Sigmoid colon (tissue), 4 donors: ENCODE data around the gene NHLRC4.

Experiments
- EP300 ChIP-seq, 4 donors: sonication (generic); formaldehyde crosslinking; IDR thresholded peaks; one replicate each; pipeline ENCODE4 v1.6.1; 2017; ENCODE audit warnings: antibody characterized with exemption in 4 of 4
- POLR2A ChIP-seq, 2 donors: fragments of 450-650 bp; IDR thresholded peaks; one replicate each; pipeline ENCODE4 v1.6.1; 2016; ENCODE audit warnings: antibody characterized with exemption in 2 of 2, mild to moderate bottlenecking in 2 of 2, moderate library complexity in 2 of 2
- POLR2AphosphoS5 ChIP-seq, 4 donors: sonication (generic); formaldehyde crosslinking; IDR thresholded peaks; one replicate each; pipeline ENCODE4 v1.6.1; 2017; ENCODE audit warnings: antibody characterized with exemption in 4 of 4
- TF ChIP-seq, protein P1 (sequence below), 4 experiments: fragments of 450-650 bp in 3 of 4; fragments of 200-600 bp in 1 of 4; IDR thresholded peaks; one replicate each; pipeline ENCODE4 v1.5.1; 2016 to 2019; ENCODE audit warnings: antibody characterized with exemption in 4 of 4, mild to moderate bottlenecking in 3 of 4, moderate library complexity in 2 of 4

DNA sequence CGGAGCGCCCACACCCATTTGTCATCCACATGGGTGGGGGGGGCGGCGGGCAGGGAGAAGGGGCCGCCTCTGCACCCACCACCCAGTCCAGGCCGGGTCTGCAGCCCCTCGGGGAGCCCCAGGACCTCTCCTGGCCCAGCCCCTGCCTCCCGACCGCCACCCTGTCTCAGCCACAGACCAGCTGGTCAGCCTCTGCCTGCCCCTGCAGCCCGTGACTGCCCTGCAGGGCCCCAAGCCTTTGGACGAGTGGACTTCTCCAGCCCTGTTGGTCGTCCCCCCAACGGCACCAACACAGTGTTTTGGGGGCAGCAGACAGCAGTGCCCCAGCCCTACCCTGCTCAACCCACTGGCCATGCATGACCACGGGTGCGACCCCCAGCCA is 5.4 kb upstream of the NHLRC4 start:
- TF ChIP-seq EP300 (IDR thresholded peaks at IDR 0.05) (no peak), POLR2AphosphoS5 (IDR thresholded peaks at IDR 0.05) (no peak), POLR2A (IDR thresholded peaks at IDR 0.05) (no peak)
- TF ChIP-seq, protein P1, sequence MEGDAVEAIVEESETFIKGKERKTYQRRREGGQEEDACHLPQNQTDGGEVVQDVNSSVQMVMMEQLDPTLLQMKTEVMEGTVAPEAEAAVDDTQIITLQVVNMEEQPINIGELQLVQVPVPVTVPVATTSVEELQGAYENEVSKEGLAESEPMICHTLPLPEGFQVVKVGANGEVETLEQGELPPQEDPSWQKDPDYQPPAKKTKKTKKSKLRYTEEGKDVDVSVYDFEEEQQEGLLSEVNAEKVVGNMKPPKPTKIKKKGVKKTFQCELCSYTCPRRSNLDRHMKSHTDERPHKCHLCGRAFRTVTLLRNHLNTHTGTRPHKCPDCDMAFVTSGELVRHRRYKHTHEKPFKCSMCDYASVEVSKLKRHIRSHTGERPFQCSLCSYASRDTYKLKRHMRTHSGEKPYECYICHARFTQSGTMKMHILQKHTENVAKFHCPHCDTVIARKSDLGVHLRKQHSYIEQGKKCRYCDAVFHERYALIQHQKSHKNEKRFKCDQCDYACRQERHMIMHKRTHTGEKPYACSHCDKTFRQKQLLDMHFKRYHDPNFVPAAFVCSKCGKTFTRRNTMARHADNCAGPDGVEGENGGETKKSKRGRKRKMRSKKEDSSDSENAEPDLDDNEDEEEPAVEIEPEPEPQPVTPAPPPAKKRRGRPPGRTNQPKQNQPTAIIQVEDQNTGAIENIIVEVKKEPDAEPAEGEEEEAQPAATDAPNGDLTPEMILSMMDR (IDR thresholded peaks at IDR 0.05): no peak
